ENCODE data around the gene FBXO24.

- TF ChIP-seq POLR2A (IDR thresholded peaks at IDR 0.05) (no peak), CTCF (IDR thresholded peaks at IDR 0.05) (no peak)
These were observed 39.0 kb upstream of the FBXO24 start for GRCh38 chr7:100546926-100547800.

All from right lobe of liver (tissue), 4 donors.